Dedifferentiated amniotic fluid mesenchymal stem cell (primary cell): ENCODE data around the gene C17orf75.
"Not testable (repeated sequence)": the region's sequence is repeated elsewhere in the genome, so short reads cannot be mapped to it uniquely, and the experiment has no call there.

Source experiments
- DNase-seq: peaks from one replicate; pipeline ENCODE4 v3.0.0-alpha.2; 2016; ENCODE audit errors: extremely low spot score

The C17orf75 gene, protein sequence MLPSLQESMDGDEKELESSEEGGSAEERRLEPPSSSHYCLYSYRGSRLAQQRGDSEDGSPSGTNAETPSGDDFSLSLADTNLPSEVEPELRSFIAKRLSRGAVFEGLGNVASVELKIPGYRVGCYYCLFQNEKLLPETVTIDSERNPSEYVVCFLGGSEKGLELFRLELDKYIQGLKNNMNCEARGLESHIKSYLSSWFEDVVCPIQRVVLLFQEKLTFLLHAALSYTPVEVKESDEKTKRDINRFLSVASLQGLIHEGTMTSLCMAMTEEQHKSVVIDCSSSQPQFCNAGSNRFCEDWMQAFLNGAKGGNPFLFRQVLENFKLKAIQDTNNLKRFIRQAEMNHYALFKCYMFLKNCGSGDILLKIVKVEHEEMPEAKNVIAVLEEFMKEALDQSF

DNA sequence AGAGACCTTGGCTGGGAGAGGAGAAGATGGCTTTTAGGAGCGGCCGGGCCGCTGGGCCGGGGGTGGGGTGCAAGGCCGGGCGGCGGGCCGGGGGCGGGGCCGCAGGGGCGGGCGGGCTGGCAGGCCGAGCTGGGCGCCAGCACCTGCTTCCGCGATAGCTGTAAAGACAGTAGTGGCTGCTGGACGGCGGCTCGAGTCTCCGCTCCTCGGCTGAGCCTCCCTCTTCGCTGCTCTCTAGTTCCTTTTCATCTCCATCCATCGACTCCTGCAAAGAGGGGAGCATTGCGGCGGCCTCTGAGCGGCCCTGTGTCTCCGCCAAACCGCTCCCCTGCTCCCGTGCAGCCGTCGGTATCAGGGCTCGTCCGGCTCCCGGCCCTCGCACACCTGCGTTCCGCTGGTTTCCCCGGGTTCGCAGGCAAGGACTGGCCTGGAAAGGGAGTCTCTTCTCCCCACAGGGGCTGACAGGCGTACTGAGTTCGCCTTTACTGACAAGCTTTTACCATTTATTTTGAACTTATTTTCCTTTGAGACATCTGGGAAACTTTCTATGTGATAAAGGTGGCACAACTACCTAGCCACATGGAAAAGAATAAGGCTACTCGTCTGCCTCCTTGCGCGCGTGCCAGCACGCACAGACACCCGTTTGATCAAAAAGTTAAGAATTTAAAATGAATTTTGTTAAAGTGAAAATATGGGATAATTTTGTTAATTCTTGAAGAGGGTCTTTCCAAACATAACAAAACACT lies at the start of gene C17orf75:
Gene C17orf75 (minus strand): TSS at position 317 of the 746 bp plus-strand sequence. CDS start 34 bp downstream, at position 283.
- DNase-seq, result peak; percentile 26

DNA sequence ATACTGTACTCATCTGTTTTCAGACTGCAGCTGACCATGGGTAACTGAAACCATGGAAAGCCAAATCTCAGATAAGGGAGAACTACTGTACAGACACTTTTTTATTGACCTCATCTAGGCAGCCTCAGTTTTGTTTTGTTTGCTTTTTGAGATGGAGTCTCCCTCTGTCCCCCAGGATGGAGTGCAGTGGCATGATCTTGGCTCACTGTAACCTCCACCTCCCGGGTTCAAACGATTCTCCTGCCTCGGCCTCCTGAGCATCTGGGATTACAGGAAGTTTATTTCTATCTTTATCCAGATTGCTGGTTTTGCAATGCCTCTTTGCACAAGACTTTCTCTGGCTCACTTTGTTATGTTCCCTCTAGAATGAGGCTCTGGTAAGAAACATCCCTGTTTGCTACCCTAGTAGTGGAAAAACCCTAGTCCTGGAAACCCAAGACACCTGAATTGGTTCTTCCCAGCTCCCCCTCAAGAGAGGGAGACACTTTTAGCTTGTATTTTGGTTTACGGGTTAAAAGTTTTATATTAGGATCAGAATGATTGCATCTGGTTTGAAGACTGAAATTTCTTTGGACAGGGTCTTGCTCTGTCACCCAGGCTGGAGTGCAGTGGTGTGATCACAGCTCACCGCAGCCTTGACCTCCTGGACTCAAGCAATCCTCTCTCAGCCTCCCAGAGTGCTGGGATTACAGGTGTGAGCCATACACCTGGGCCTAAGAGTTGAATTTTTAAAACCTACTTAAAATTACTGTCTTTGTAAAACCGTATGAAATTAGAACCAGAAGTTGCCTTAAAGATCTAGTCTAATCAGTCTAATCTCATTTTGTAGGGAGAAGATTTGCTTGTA lies 46.9 kb upstream of the C17orf75 start:
- DNase-seq, result no peak

DNA sequence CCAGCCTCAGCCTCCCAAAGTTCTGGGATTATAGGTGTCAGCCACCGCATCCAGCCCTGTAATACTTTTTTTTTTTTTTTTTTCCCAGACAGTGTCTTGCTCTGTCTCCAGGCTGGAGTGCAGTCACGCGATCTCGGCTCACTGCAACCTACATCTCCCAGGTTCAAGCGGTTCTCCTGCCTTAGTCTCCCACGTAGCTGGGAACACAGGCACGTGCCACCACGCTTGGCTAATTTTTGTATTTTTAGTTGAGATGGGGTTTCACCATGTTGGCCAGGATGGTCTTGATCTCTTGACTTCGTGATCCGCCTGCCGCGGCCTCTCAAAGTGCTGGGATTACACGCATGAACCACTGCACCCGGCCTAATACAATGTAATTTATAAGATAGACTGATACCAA lies 46.2 kb upstream of the C17orf75 start:
- DNase-seq, result not testable (repeated sequence)

DNA sequence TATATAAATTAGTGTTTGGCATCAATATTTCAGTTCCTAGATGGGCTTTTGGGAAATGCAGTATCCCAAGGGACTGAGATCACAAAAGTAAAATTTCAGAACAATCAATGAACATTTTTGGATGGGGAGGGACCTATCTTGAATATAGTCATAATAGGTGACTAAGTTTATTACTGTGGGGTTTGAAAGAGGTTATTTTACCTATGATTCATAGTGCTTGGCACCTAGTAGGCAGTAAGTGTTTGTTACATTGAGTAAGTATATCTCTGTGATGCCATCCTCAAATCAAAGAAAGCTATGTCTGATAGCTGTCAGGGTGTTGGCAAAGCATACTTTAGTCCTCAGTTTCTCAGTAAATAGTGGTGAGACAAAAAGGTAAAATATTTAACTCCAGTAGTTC lies 44.9 kb upstream of the C17orf75 start:
- no peak for DNase-seq

DNA sequence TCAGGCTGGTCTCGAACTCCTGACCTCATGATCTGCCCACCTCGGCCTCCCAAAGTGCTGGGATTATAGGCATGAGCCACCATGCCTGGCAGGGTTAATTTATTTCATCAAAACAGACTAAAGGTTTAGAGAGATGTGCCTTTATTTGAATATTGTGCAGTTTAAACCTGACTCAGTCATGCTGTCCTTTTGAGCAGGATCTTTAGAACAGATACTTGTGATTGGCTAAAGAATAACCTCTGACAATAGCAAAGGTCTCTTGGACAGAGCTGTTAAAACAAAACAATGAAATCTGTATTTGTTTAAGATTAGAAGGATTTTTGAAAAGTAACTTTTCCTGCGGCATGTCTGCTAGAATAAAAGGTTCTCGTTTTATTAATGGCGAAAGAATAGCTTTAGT lies 44.0 kb upstream of the C17orf75 start:
- no peak for DNase-seq

DNA sequence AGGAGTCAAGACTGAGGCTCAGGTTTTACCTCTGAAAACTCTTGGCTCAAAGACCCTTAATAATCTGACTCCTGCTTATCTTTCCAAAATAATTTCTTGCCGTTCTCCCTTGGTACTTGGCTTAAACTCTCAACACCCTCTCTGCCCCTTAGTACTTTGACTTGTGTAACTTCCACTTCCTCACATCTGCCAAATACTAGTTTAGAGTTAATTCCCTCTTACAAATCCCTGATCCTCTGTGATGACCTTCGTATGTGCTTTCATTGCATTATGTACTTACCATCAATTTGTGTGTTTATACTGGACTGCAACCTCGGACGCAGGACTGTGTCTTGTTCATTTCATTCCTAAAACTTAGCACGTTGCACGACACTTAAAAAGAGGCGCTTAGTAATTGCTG lies 43.1 kb upstream of the C17orf75 start:
- no peak for DNase-seq

DNA sequence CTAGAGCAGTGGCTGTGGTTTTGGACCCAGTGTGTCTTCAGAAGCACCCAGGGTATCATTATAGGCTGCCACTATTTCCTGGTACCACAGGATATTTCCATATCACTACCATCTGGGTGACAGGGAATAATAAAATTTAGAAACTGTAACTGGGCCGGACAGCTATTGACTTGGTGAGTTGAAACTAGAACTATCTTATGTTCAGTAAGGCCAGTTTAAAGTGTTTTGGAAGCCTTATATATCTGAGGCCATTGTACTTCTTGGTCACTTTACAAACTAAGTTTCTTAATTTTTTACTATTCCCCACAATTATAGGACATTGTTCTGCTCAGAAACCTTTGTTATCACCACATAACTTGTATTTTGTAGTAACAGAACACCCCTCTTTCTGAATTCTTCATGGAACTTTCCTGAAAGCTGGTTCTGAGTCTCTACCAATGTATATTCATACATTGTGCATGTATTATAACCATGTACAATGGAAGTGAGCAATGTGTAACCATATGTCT lies 42.0 kb upstream of the C17orf75 start:
- no peak for DNase-seq

DNA sequence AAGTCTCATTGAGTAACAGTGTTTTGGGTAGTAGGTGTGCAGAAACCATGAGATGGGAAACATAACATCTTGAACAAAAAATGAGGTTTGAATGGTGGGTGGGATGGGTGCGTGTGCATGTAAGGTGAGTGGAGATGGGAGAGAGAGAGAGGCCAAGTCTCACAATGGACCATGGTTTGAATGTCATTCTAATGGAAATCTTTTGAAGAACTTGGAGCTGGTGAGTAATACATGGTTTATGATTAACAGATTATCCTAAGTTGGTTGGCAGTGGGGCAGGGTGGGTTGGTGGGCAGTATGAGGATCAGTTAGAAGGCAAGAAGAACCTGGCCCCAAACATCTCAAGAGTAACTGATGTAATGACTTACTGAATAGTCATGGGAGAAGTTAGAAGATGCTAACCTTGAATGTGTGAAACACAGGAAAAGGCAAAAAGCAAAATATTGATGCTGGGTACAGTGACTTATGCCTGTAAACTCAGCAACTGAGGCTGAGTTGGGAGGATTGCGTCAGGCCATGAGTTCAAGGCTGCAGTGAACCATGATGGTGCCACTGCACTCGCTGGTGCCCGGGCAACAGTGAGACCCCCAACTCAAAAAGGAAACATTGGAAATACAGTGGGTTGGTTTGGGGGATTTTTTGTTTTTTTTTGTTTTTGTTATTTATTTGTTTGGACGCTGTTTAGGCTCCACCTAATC lies 40.7 kb upstream of the C17orf75 start:
- DNase-seq, result no peak

DNA sequence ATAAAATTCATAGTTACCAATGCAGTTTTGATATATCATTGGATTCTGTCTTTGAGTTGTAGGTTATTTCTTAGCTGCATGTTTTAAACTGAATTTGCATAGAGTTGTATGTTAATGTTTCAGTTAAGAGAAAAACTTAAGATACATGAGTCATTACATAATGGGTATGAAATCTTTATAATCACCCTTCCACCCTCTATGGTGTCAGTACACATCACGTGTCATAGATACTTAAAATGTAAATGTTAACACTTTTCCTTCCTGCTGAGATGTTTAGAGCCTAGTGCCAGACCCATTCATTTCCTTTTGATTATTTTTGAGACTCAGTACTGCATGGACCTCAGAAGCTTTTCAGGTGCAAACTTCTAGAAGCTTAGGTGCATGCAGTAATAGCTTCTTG lies 28.5 kb upstream of the C17orf75 start:
- no peak for DNase-seq

DNA sequence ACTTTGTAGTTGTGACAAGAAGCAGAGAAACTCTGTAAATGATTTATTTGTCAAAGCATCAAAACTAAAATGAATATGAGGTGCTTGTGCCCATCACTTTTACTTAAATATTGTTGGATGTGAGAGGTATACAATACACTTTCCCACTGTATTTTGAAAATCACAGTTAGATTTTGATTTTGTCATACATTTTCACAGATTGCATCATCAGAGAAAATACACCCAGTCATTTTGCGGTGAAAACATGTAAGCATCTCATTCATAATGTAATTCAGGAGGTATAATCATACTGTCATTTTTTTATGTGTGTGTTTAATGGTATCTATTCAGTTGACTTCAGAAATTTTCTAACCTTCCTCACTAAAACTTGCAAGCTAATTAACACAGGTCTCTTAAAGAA lies 19.3 kb upstream of the C17orf75 start:
- no peak for DNase-seq

DNA sequence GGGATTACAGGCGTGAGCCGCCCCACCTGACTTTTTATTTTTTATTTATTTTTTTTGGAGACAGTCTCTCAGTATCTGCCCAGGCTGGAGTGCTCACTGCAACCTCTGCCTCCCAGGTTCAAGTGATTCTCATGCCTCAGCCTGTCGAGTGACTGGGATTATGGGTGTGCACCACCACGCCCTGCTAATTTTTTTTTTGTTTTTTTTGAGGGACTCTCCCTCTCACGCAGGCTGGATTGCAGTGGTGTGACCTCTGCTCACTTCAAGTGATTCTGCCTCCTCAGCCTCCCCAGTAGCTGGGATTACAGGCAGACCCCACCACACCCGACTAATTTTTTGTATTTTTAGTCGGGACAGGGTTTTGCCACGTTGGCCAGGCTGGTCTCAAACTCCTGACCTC lies 15.6 kb upstream of the C17orf75 start:
- DNase-seq, result no peak

DNA sequence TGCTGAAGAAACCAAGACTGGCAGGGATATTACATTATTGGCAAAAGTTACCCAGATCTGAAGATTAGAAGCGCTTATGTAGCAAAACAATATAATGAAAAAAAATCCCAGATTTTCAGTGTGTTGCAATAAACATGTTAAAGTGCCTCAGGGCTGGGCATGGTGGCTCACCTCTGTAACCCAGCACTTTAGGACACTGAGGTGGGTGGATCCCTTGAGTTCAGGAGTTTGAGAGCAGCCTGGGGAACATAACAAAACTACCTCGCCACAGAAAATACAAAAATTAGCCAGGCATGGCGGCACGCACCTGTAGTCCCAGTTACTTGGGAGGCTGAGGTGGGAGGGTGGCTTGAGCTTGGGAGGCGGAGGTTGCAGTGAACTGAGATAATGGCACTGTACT lies 14.8 kb upstream of the C17orf75 start:
- no peak for DNase-seq

DNA sequence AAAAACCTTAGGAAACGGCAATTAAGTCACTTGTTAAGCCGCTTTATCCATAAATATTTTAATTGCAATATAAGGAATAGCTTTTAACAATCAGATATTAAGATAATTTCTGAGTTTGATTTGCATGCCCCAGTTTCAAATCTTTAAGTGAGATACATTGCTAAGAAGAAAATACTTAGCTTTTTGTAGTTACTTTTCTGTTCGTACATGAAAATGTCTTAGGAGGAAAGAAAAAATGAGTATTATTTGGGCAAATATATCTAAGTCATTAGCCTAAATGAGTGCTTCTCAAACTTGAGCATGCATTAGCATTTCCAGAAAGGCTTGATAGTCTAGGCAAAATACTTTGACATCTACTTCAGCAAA lies 14.4 kb upstream of the C17orf75 start:
- no peak for DNase-seq

DNA sequence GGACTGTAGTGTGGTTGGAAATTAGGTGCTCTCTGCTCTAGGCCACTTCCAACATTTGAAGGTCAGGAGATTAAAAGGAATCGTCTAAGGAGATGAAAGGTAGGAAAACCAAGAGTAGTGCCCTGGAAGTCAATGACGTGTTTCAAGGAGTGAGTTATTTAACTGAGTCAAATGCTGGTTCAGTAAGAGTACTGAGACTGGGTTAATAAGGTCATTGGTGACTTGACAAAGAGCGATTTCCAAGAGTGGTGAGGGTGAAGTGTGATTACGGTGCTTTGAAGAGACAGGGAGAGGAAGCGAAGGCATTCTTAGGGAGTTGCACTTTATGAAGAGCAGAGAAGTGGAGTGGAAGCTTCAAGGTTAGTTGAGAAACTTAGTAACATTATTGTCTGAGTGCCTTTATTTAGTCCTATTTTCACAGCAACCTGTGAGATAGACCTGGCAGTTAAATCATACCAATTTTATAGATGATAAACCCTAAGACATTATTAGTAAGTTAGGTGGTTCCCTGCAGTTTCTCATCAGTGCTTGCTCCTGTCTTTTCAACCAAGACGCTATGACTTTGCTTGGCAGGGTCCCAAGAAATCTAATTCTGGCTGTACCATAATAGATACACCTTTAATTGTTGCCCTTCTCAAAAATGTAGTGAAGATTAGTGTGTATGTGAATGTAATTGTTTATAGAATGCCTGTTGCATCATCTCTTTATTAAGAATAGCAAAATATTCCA lies 13.8 kb upstream of the C17orf75 start:
- no peak for DNase-seq

DNA sequence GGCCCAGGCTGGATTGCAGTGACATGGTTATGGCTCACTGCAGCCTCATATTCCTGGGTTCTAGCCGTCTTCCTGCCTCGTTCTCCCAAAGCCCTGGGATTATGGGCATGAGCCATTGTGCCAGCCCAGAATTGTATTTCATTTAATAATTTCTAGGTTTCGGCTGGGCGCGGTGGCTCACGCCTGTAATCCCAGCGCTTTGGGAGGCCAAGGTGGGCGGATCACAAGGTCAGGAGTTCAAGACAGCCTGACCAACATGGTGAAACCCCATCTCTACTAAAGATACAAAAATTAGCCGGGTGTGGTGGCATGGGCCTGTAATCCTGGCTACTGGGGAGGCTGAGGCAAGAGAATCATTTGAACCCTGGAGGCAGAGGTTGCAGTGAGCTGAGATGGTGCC lies 10.8 kb upstream of the C17orf75 start:
- DNase-seq, result not testable (repeated sequence)

DNA sequence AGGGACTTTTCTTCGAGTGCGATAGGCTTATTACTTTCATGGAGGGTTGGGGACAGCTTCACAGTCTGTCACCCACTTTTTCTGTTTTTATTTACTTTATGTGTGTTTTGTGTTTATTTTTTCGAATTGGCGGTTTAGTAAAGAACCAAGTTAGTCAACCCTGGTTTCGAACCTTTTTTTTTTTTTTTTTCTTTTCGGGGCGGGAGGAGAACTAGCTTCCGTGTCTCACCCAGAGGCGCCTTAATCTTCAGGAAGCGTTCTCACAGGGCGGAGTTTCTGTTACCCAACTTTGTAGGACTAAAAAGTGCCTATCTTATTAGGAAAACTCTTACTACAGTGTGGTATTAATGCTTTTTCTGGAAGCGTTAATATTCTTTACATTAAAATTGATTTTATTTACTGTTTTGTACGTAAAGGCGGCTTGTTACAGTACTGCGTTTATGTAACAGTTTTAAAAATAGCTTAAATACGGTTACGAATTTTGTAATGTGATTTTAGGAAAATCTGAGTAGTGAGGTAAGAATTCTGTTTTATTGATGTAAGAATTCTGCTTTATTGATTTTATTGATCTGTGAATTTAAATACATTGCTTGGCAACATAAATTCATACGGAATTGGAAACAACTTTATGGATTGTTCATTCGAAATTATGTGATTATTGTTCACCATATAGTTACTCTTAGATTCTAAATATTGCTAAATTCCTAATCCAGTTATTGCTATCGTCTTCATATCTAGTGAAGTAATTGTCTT lies 8.9 kb upstream of the C17orf75 start:
- DNase-seq, result peak; percentile 60

DNA sequence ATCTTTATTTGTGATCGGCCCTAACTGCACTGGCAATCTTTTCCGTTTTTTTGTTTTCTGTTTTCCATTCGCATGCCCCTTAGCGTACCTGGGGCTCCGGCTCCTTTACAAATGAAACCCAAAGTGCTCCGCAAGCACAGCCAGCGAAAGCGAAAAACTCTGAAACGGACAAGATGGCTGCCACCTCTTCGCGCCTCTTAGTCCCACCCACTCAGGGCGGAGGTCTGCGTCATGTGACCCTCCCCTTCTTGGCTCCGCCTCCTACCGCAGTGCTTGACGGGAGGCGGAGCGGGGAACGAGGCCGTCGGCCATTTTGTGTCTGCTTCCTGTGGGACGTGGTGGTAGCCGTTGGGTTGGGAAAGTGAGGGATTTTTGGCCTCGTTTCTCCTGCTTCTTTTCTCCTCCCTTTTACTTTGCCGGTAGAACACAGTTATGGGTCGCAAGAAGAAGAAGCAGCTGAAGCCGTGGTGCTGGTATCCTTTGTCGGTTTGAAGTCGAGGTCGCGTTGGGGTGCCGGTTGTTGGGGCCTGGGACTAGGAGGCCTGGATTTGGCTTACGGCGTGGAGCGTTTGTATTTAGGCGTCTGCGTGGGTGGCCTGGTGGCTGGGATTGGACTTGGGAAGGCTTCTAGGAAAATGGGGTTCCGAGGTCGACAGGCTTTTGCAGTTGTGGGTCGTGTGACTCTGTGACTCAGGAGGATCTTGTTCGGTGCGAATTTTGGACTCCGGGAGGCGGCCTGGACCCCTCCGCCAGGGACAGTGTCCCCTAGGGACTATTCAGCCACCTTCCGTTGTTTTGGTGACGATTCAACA lies 8.1 kb upstream of the C17orf75 start, which contains the start of gene ZNF207:
Gene ZNF207 (plus strand): TSS at position 304 of the 812 bp plus-strand sequence. CDS start 129 bp downstream, at position 433.
- peak; percentile 97 for DNase-seq

DNA sequence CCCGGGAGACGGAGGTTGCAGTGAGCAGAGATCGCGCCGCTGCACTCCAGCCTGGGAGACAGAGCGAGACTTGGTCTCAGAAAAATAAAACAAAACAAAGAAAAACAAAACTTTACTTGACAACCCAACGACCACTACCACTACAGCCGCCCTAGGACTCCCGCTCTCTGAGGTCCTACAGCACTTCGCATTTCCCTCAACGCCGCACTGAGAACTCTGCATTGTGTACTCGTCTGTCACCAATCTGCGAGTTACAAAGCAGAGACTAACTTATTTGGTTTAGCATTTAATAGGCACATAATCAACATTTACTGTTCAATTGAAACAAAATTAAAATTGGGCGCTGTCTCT lies 7.5 kb upstream of the C17orf75 start:
- no peak for DNase-seq

DNA sequence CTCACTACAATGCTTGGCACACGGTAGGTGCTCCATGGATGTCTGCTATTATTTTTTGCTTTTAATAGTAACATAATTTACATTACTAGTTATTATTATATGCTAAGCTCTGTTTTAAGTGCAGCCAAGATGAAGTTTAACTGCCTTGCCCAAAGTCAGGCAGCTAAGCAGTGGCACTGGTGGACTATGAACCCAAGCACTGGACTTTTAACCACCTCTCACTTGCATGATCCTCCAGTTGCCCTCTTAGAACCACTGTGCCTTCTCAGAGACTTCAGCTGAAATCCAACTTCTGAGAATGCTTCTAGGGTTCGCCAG lies 6.5 kb upstream of the C17orf75 start:
- DNase-seq, result no peak
